ENCODE data around the gene PTPN14. TPM values are rescaled to one million over a fixed set of nuclear protein-coding genes. Genes with fewer than 3 reads are reported as not detected.
A peak's percentile ranks its signal among the peaks of the same experiment; 100 is the strongest.

The PTPN14 gene
- total RNA-seq, 1 experiment from 2014 or later = 76.4 TPM

- Histone ChIP-seq H4K91ac (ENCODE audit: insufficient read length, low read depth, low read length) (no peak overlapping the region), H2BK120ac (ENCODE audit: low read depth, low read length, poor library complexity, severe bottlenecking) (no peak overlapping the region), H2BK12ac (ENCODE audit: insufficient read length, low read depth, low read length) (no peak overlapping the region), H3K4ac (ENCODE audit: low read depth, low read length) (no peak overlapping the region), H2BK15ac (ENCODE audit: low read depth, low read length) (no peak overlapping the region), H2BK5ac (ENCODE audit: insufficient read length, low read length) (no peak overlapping the region), H3K18ac (ENCODE audit: insufficient read length, low read depth, low read length) (no peak overlapping the region), H3K27me3 (ENCODE audit: insufficient read depth, low read length) (no peaks in the 10 kb centered on the region), H3K4me1 (ENCODE audit: insufficient read depth, low read length) (peaks cover 24% of the 10 kb centered on the region; the same call in 1 of the 2 replicates), H2BK20ac (ENCODE audit: low read depth, low read length, poor library complexity, severe bottlenecking) (no peak overlapping the region), H3K9me3 (ENCODE audit: control insufficient read depth, low read depth, low read length) (no peaks in the 10 kb centered on the region), H3K79me2 (ENCODE audit: insufficient read depth, low read length) (peaks cover 2% of the 10 kb centered on the region; the same call in 1 of the 2 replicates), H3K56ac (ENCODE audit: insufficient read length, low read depth, low read length) (no peak overlapping the region), H3K4me2 (ENCODE audit: insufficient read depth, insufficient read length, low read length) (no peak overlapping the region), H3K9ac (ENCODE audit: extremely low read depth, insufficient read length, low read length) (no peak overlapping the region), H2AFZ (ENCODE audit: low read length) (no peak overlapping the region), H2AK5ac (ENCODE audit: insufficient read length, low read length) (no peak overlapping the region), H3K23ac (ENCODE audit: insufficient read length, low read depth, low read length) (no peak overlapping the region), H3K23me2 (ENCODE audit: insufficient read length, low read depth, low read length, poor library complexity, severe bottlenecking) (no peaks in the 10 kb centered on the region), H3K27ac (ENCODE audit: insufficient read length, low read depth, low read length) (no peak overlapping the region), H3K14ac (ENCODE audit: insufficient read depth, low read length) (no peak overlapping the region), H4K20me1 (ENCODE audit: control insufficient read depth, insufficient read depth, insufficient read length) (no peaks in the 10 kb centered on the region), H4K8ac (replicated peaks; ENCODE audit: insufficient read length, low read depth, low read length) (no peak overlapping the region), H3K79me1 (ENCODE audit: insufficient read depth, low read depth, low read length, poor library complexity, severe bottlenecking) (no peaks in the 10 kb centered on the region), H3T11ph (ENCODE audit: low read length) (no peak overlapping the region), H4K5ac (ENCODE audit: insufficient read length, low read depth, low read length) (no peak overlapping the region)
- Mint-ChIP-seq H3K27me3 (ENCODE audit: low read depth) (no peaks in the 10 kb centered on the region; the same call in 1 of the 2 replicates), H3K4me3 (no peak overlapping the region), H3K9me3 (peaks cover 0 to 3% of the 10 kb centered on the region in 2 experiments; a peak in 2 of 5 replicates), H3K4me1 (peaks cover 49 to 70% of the 10 kb centered on the region in 2 experiments), H3K36me3 (ENCODE audit: insufficient read depth in 1 of 3, low read depth in 3 of 3) (peaks cover 3 to 18% (median 5%) of the 10 kb centered on the region in 3 experiments; a peak in 6 of 7 replicates), H3K27ac (peak overlapping the region; percentile 28 to 92 (median 79); a peak in 6 of 7 replicates)
- TF ChIP-seq CTCF (conservative IDR thresholded peaks at IDR 0.05) = peak; percentile 65
- DNase-seq = no peak
- no CpG with 5 or more reads among the region's 10 CpGs for WGBS (ENCODE audit: extremely low coverage, insufficient read length, low lambda C conversion rate)
Observed at GRCh38 chr1:214452152-214452784, 99.1 kb downstream of the PTPN14 start.
